Neural cell (in vitro differentiated cells): ENCODE measurements around the gene FSCN2. TPM values are rescaled to one million over a fixed set of nuclear protein-coding genes. Genes with fewer than 3 reads are reported as not detected.

Experiments
- H2AFZ ChIP-seq: fragments of 200-600, 300-800 bp; sonication (generic), shearing (Covaris generic); 2 replicates; pipeline ENCODE4 v1.6.0; 2014; ENCODE audit warnings: low read depth, mild to moderate bottlenecking, antibody characterized with exemption, low read length, moderate library complexity
- H3F3A ChIP-seq: fragments of 200-600 bp; shearing (Covaris generic); 2 replicates; pipeline ENCODE4 v1.6.1; 2016; ENCODE audit warnings: mild to moderate bottlenecking, moderate library complexity, mixed read lengths, antibody characterized with exemption, low read length; ENCODE audit not compliant: insufficient read depth, poor library complexity, severe bottlenecking
- H3K27ac ChIP-seq: fragments of 200-600, 300-800 bp; sonication (generic), shearing (Covaris generic); 2 replicates; pipeline ENCODE4 v1.5.1; 2014; ENCODE audit warnings: mild to moderate bottlenecking, low read length, moderate library complexity
- H3K27me3 ChIP-seq: fragments of 300-800, 200-600 bp; sonication (generic), shearing (Covaris generic); 2 replicates; pipeline ENCODE4 v1.6.0; 2014; ENCODE audit warnings: mild to moderate bottlenecking, low read depth, low read length, moderate library complexity; ENCODE audit not compliant: insufficient read depth
- H3K36me3 ChIP-seq: fragments of 300-800, 200-600 bp; sonication (generic), shearing (Covaris generic); 2 replicates; pipeline ENCODE4 v1.5.1; 2014; ENCODE audit warnings: mild to moderate bottlenecking, antibody characterized with exemption, low read length, moderate library complexity; ENCODE audit not compliant: insufficient read depth
- H3K4me2 ChIP-seq: fragments of 300-800, 200-600 bp; sonication (generic), shearing (Covaris generic); 2 replicates; pipeline ENCODE4 v1.6.0; 2014; ENCODE audit warnings: mild to moderate bottlenecking, low read length
- H3K4me3 ChIP-seq: fragments of 300-800, 200-600 bp; sonication (generic), shearing (Covaris generic); 2 replicates; pipeline ENCODE4 v1.5.1; 2014; ENCODE audit warnings: mild to moderate bottlenecking, low read length, moderate library complexity
- H3K79me2 ChIP-seq: fragments of 200-600 bp; shearing (Covaris generic); replicated peaks from 2 replicates; pipeline ENCODE4 v1.6.0; 2014; ENCODE audit warnings: mild to moderate bottlenecking, low read length, moderate library complexity; ENCODE audit not compliant: insufficient read depth
- H3K9ac ChIP-seq: fragments of 300-800, 200-600 bp; sonication (generic), shearing (Covaris generic); 2 replicates; pipeline ENCODE4 v1.6.1; 2016; ENCODE audit warnings: mild to moderate bottlenecking, low read length, mixed read lengths
- H3K9me2 ChIP-seq: fragments of 200-600 bp; shearing (Covaris generic); 2 replicates; pipeline ENCODE4 v1.6.1; 2016; ENCODE audit warnings: mild to moderate bottlenecking, low read length, mixed read lengths; ENCODE audit not compliant: insufficient read depth
- H3K9me3 ChIP-seq: fragments of 200-600, 300-800 bp; sonication (generic), shearing (Covaris generic); 2 replicates; pipeline ENCODE4 v1.6.1; 2016; ENCODE audit warnings: mild to moderate bottlenecking, mixed run types, low read length, moderate library complexity, mixed read lengths
- H4K20me1 ChIP-seq: fragments of 200-600 bp; shearing (Covaris generic); 2 replicates; pipeline ENCODE4 v1.6.1; 2016; ENCODE audit warnings: mild to moderate bottlenecking, mixed run types; ENCODE audit not compliant: insufficient read depth
- EP300 ChIP-seq: fragments of 450-650 bp; conservative IDR thresholded peaks from 2 replicates; pipeline ENCODE4 v1.6.1; 2014; ENCODE audit warnings: antibody characterized with exemption, mild to moderate bottlenecking, moderate library complexity; ENCODE audit not compliant: poor library complexity, severe bottlenecking
- EZH2 ChIP-seq: fragments of 200-600, 300-800 bp; shearing (Covaris generic), sonication (generic); IDR thresholded peaks from 2 replicates; pipeline ENCODE4 v1.6.1; 2014; ENCODE audit warnings: antibody characterized with exemption, low read length, borderline replicate concordance, mild to moderate bottlenecking; ENCODE audit not compliant: insufficient read depth, poor library complexity, severe bottlenecking
- MXI1 ChIP-seq: fragments of 450-650 bp; conservative IDR thresholded peaks from 2 replicates; pipeline ENCODE4 v1.6.1; 2014; ENCODE audit warnings: antibody characterized with exemption, mild to moderate bottlenecking; ENCODE audit not compliant: poor library complexity, severe bottlenecking
- POLR2AphosphoS5 ChIP-seq: IDR thresholded peaks from 2 replicates; pipeline ENCODE4 v1.6.1; 2012
- RAD21 ChIP-seq: fragments of 450-650 bp; conservative IDR thresholded peaks from 2 replicates; pipeline ENCODE4 v1.6.1; 2014; ENCODE audit warnings: antibody characterized with exemption, mild to moderate bottlenecking, moderate library complexity
- TAF1 ChIP-seq: IDR thresholded peaks from 2 replicates; pipeline ENCODE4 v1.6.1; 2012; ENCODE audit warnings: low read depth
- polyA plus RNA-seq: library from polyadenylated mRNA; depleted of rRNA; stranded (reverse); fragments of >200 nt; gene quantifications from 2 replicates; pipeline ENCODE4 v1.2.3, GENCODE V29; 2014
- TF ChIP-seq, protein P1 (sequence below): IDR thresholded peaks from 2 replicates; pipeline ENCODE4 v1.6.1; 2012; ENCODE audit warnings: borderline replicate concordance
- TF ChIP-seq, protein P2 (sequence below): fragments of 450-650 bp; IDR thresholded peaks from 2 replicates; pipeline ENCODE4 v1.5.1; 2014; ENCODE audit warnings: antibody characterized with exemption, mild to moderate bottlenecking, moderate library complexity; ENCODE audit not compliant: poor library complexity, severe bottlenecking

FSCN2 gene
- polyA plus RNA-seq, 1 donor from 2014 or later, result 4.8 TPM

DNA sequence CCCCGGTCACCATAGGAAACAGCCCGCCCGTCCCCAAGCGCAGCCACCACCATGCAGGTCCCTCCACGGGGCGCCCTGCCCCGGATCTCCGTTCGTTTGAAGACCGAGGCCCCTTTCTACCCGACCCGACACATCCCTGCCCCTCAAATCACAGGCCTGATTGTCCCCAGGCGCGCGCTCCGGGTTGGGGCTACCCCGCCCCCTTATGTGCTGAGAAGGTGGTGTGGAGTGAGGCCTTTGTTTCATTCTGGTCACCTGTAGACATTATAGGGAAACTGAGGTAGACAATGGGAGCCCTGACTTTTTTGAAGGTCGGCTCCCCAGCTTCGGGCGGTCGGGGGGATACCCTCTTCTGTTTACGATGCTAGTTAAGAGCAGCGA lies 14.8 kb upstream of the FSCN2 start:
- Histone ChIP-seq H3K9ac (peak overlapping the region; percentile 99), H3K36me3 (peaks cover 31% of the 10 kb centered on the region), H3K9me3 (no peaks in the 10 kb centered on the region), H3K27ac (peak overlapping the region; percentile 99), H3F3A (peaks cover 16% of the 10 kb centered on the region), H3K27me3 (peaks cover 5% of the 10 kb centered on the region), H3K4me3 (peak overlapping the region; percentile 92), H3K79me2 (peaks cover 72% of the 10 kb centered on the region), H4K20me1 (peaks cover 41% of the 10 kb centered on the region), H2AFZ (no peak overlapping the region), H3K9me2 (no peaks in the 10 kb centered on the region), H3K4me2 (peak overlapping the region; percentile 94)
- TF ChIP-seq, protein P1, sequence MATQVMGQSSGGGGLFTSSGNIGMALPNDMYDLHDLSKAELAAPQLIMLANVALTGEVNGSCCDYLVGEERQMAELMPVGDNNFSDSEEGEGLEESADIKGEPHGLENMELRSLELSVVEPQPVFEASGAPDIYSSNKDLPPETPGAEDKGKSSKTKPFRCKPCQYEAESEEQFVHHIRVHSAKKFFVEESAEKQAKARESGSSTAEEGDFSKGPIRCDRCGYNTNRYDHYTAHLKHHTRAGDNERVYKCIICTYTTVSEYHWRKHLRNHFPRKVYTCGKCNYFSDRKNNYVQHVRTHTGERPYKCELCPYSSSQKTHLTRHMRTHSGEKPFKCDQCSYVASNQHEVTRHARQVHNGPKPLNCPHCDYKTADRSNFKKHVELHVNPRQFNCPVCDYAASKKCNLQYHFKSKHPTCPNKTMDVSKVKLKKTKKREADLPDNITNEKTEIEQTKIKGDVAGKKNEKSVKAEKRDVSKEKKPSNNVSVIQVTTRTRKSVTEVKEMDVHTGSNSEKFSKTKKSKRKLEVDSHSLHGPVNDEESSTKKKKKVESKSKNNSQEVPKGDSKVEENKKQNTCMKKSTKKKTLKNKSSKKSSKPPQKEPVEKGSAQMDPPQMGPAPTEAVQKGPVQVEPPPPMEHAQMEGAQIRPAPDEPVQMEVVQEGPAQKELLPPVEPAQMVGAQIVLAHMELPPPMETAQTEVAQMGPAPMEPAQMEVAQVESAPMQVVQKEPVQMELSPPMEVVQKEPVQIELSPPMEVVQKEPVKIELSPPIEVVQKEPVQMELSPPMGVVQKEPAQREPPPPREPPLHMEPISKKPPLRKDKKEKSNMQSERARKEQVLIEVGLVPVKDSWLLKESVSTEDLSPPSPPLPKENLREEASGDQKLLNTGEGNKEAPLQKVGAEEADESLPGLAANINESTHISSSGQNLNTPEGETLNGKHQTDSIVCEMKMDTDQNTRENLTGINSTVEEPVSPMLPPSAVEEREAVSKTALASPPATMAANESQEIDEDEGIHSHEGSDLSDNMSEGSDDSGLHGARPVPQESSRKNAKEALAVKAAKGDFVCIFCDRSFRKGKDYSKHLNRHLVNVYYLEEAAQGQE, result peak; percentile 63
- peak; percentile 3 for TF ChIP-seq POLR2AphosphoS5
- no peak for TF ChIP-seq MXI1
- no peak for TF ChIP-seq EP300
- peak; percentile 9 for TF ChIP-seq TAF1

DNA sequence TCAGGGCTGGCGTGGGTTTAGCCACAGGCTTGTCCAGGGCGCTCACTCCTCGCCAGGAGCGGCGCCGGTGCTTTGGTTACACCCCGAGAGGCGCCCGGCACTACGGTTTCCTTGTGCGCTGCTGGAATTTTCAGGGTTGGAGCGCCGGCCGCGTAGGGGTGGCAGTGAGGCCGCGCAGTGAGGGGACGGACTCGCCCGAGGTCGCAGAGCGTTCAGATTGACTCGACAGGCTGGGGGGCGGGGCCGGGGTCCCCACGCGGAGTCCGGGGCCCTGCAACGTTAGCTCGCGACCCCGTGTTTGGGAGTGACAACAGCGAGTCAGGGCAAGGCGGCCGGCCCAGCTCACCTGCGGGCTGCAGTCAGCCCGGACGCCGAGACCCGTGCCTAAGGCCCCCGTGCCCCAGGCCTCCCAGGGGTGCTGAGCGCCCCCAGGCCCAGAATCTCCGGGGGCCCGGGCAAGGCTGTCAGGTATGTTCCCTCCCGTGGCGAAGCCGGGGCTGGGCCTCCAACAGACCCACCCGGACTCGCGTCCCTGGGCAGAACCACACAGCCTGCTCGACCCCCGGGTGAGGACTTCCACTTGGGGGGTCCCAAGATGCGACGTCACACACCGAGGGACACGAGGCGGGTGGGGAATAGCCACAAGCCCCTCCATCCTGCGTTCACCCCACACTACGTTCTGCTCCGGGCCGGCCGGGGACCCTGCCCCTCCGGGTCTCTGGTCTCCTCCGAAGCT lies 14.3 kb upstream of the FSCN2 start:
- Histone ChIP-seq H3F3A (peaks cover 16% of the 10 kb centered on the region), H3K4me3 (peak overlapping the region; percentile 92), H3K9me2 (no peaks in the 10 kb centered on the region), H3K27me3 (peaks cover 10% of the 10 kb centered on the region), H3K9ac (peak overlapping the region; percentile 99), H2AFZ (no peak overlapping the region), H3K36me3 (peaks cover 27% of the 10 kb centered on the region), H3K9me3 (no peaks in the 10 kb centered on the region), H3K27ac (peak overlapping the region; percentile 99), H4K20me1 (peaks cover 35% of the 10 kb centered on the region), H3K4me2 (peak overlapping the region; percentile 94), H3K79me2 (peaks cover 67% of the 10 kb centered on the region)
- TF ChIP-seq EZH2, result no peak
- peak; percentile 50 for TF ChIP-seq POLR2AphosphoS5
- peak; percentile 20 for TF ChIP-seq TAF1
- peak; percentile 35 for TF ChIP-seq MXI1
- TF ChIP-seq, protein P1, result peak; percentile 72
- no peak for TF ChIP-seq EP300
- TF ChIP-seq RAD21, result no peak
- TF ChIP-seq, protein P2, sequence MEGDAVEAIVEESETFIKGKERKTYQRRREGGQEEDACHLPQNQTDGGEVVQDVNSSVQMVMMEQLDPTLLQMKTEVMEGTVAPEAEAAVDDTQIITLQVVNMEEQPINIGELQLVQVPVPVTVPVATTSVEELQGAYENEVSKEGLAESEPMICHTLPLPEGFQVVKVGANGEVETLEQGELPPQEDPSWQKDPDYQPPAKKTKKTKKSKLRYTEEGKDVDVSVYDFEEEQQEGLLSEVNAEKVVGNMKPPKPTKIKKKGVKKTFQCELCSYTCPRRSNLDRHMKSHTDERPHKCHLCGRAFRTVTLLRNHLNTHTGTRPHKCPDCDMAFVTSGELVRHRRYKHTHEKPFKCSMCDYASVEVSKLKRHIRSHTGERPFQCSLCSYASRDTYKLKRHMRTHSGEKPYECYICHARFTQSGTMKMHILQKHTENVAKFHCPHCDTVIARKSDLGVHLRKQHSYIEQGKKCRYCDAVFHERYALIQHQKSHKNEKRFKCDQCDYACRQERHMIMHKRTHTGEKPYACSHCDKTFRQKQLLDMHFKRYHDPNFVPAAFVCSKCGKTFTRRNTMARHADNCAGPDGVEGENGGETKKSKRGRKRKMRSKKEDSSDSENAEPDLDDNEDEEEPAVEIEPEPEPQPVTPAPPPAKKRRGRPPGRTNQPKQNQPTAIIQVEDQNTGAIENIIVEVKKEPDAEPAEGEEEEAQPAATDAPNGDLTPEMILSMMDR, result no peak
